Keratinocyte (primary cell): ENCODE measurements around the gene HDLBP. TPM values are rescaled to one million over a fixed set of nuclear protein-coding genes. Genes with fewer than 3 reads are reported as not detected.

Source experiments
- DNase-seq: peaks from one replicate; pipeline ENCODE4 v3.0.0-alpha.2; 2011; ENCODE audit warnings: low read depth, missing footprints, low spot score
- FAIRE-seq: peaks from 2 replicates; lab custom pipeline; 2011; peaks lifted over from hg19 to GRCh38; lab: Jason Lieb, UNC
- H2AFZ ChIP-seq: 2 replicates; pipeline ENCODE4 v1.6.0; 2012; ENCODE audit warnings: low read length, control low read depth, inconsistent platforms; ENCODE audit not compliant: control insufficient read depth
- H3K27ac ChIP-seq: 2 replicates; pipeline ENCODE4 v1.5.1; 2011; ENCODE audit warnings: low read length; ENCODE audit not compliant: control insufficient read depth, insufficient read depth
- H3K27me3 ChIP-seq: 3 replicates; pipeline ENCODE4 v1.6.0; 2011; ENCODE audit warnings: low read length; ENCODE audit not compliant: control insufficient read depth, insufficient read depth; ENCODE audit errors: extremely low read depth
- H3K36me3 ChIP-seq, 2 experiments: 2 replicates in 1 of 2; 3 replicates in 1 of 2; pipeline ENCODE4 v1.5.1; 2011; ENCODE audit warnings: low read length in 2 of 2, mild to moderate bottlenecking in 1 of 2; ENCODE audit not compliant: control insufficient read depth in 2 of 2, insufficient read depth in 2 of 2; ENCODE audit errors: extremely low read depth in 1 of 2
- H3K4me1 ChIP-seq: 3 replicates; pipeline ENCODE4 v1.5.1; 2011; ENCODE audit warnings: low read length; ENCODE audit not compliant: control insufficient read depth, insufficient read depth; ENCODE audit errors: extremely low read depth
- H3K4me2 ChIP-seq: 3 replicates; pipeline ENCODE4 v1.6.0; 2011; ENCODE audit warnings: low read depth, low read length; ENCODE audit not compliant: control insufficient read depth, insufficient read depth; ENCODE audit errors: extremely low read depth
- H3K4me3 ChIP-seq, 3 experiments: fragments of 200-600 bp in 1 of 3; sonication (generic) in 1 of 3; 2 replicates in 2 of 3; 3 replicates in 1 of 3; pipeline ENCODE4 v1.5.1; 2011 to 2016; ENCODE audit warnings: low read length in 3 of 3, mild to moderate bottlenecking in 3 of 3, control low read depth in 2 of 3, inconsistent platforms in 1 of 3, low read depth in 1 of 3, mixed read lengths in 1 of 3, mixed run types in 1 of 3, moderate library complexity in 1 of 3; ENCODE audit not compliant: control insufficient read depth in 2 of 3, insufficient read depth in 2 of 3; ENCODE audit errors: extremely low read depth in 1 of 3
- H3K79me2 ChIP-seq: 2 replicates; pipeline ENCODE4 v1.6.0; 2012; ENCODE audit warnings: low read length; ENCODE audit not compliant: control insufficient read depth, insufficient read depth
- H3K9ac ChIP-seq: 3 replicates; pipeline ENCODE4 v1.6.0; 2011; ENCODE audit warnings: low read length; ENCODE audit not compliant: control insufficient read depth, insufficient read depth; ENCODE audit errors: extremely low read depth
- H3K9me1 ChIP-seq: 3 replicates; pipeline ENCODE4 v1.6.0; 2011; ENCODE audit warnings: low read length; ENCODE audit not compliant: control insufficient read depth, insufficient read depth; ENCODE audit errors: extremely low read depth
- H3K9me3 ChIP-seq: 2 replicates; pipeline ENCODE4 v1.5.1; 2012; ENCODE audit warnings: low read depth, low read length; ENCODE audit not compliant: control insufficient read depth
- H4K20me1 ChIP-seq: 3 replicates; pipeline ENCODE4 v1.6.0; 2011; ENCODE audit warnings: low read length; ENCODE audit not compliant: control insufficient read depth, insufficient read depth; ENCODE audit errors: extremely low read depth
- EZH2 ChIP-seq: IDR thresholded peaks from one replicate; pipeline ENCODE4 v1.6.1; 2012; ENCODE audit warnings: inconsistent platforms, mild to moderate bottlenecking, low read length, moderate library complexity
- dilution Hi-C: fragments of 300-500 bp; cut with MboI; formaldehyde crosslinking; loops from one replicate; pipeline ENCODE4 v1.7.0; 2020; ENCODE audit warnings: low sequenced_read_pairs; ENCODE audit not compliant: extremely low pct_ligation_motif_present
- polyA plus RNA-seq, 5 experiments: library from polyadenylated mRNA; depleted of rRNA in 3 of 5; stranded (reverse) in 3 of 5; stranded (forward) in 1 of 5; unstranded in 1 of 5; fragments of >200 nt; gene quantifications; 1 replicate in 1 of 5; 2 replicates in 3 of 5; 3 replicates in 1 of 5; pipeline versions ENCODE4 v1.2.1 to v1.2.3, GENCODE V29; 2011 to 2012; ENCODE audit warnings: missing spikeins in 2 of 5, low read depth in 1 of 5, low replicate concordance in 1 of 5
- TF ChIP-seq, protein P1 (sequence below), 3 experiments: IDR thresholded peaks in 1 of 3; conservative IDR thresholded peaks in 1 of 3; optimal IDR thresholded peaks in 1 of 3; 2 replicates in 2 of 3; 3 replicates in 1 of 3; pipeline versions ENCODE3 to v1.5.1; 2011; ENCODE audit warnings: low read length in 3 of 3, mild to moderate bottlenecking in 3 of 3, moderate library complexity in 2 of 3, control low read depth in 1 of 3, inconsistent platforms in 1 of 3; ENCODE audit not compliant: insufficient read depth in 2 of 3; ENCODE audit errors: extremely low read depth in 1 of 3

Gene HDLBP
- polyA plus RNA-seq, 1 donor (not counting 4 experiments of a cell fraction or from before 2014, with no cell fraction given): 289 TPM

DNA sequence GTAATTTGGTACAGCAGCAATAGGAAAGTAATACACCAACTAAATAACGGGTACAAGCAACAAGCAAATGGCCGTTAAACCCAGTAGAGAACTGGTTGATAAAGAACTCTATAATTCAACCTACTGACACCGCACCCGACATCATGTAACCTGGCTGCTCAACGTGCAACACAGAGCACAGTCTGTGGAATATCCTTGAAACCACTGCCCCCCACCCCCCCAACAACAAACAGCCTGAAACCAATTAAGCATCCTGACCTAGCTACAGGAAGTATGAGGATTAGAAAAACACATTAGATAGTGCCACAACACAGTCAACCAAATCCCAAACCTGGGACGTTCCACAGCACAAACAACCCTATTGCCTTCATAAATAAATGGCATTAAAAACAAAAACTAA is 23.5 kb downstream of the HDLBP start:
- DNase-seq: no peak
- H3K4me3 ChIP-seq: no peak overlapping the region

DNA sequence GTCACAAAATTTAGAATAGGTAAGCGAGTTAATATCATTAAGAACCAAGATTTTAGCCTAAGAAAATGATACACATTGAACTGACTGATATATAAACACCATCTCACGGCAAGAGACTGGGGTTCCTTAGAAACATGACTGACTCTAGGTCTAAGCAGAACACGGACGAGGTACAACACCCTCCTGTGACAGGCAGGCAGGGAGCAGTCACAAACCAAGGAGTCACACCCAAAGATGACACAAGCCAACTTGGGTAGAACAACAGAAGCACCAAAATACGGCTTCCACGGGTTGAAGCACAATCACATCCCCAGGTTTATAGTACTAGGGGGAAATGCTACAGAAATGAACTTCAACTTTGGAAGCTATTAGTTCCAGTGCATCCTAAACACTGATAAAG is 24.3 kb downstream of the HDLBP start:
- Histone ChIP-seq H2AFZ (no peak overlapping the region), H3K4me2 (no peak overlapping the region), H4K20me1 (peaks cover 13% of the 10 kb centered on the region), H3K4me1 (peaks cover 31% of the 10 kb centered on the region), H3K27me3 (no peaks in the 10 kb centered on the region), H3K4me3 (no peak overlapping the region), H3K79me2 (peaks cover 92% of the 10 kb centered on the region), H3K9me1 (peaks cover 4% of the 10 kb centered on the region), H3K9me3 (no peaks in the 10 kb centered on the region), H3K27ac (no peak overlapping the region), H3K9ac (no peak overlapping the region), H3K36me3 (peaks cover 1 to 11% of the 10 kb centered on the region in 2 experiments)
- FAIRE-seq (no peak), DNase-seq (no peak)
- TF ChIP-seq EZH2: no peak
- TF ChIP-seq, protein P1, sequence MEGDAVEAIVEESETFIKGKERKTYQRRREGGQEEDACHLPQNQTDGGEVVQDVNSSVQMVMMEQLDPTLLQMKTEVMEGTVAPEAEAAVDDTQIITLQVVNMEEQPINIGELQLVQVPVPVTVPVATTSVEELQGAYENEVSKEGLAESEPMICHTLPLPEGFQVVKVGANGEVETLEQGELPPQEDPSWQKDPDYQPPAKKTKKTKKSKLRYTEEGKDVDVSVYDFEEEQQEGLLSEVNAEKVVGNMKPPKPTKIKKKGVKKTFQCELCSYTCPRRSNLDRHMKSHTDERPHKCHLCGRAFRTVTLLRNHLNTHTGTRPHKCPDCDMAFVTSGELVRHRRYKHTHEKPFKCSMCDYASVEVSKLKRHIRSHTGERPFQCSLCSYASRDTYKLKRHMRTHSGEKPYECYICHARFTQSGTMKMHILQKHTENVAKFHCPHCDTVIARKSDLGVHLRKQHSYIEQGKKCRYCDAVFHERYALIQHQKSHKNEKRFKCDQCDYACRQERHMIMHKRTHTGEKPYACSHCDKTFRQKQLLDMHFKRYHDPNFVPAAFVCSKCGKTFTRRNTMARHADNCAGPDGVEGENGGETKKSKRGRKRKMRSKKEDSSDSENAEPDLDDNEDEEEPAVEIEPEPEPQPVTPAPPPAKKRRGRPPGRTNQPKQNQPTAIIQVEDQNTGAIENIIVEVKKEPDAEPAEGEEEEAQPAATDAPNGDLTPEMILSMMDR (optimal IDR thresholded peaks at IDR 0.05 in 1 of 3, IDR thresholded peaks at IDR 0.05 in 1 of 3, conservative IDR thresholded peaks at IDR 0.05 in 1 of 3; ENCODE audit: extremely low read depth in 1 of 3, insufficient read depth in 2 of 3, low read length in 3 of 3): no peak
- dilution Hi-C loops: no loop called here

More for the DNA sequence above, 23.5 kb downstream of the HDLBP start:
- no peaks in the 10 kb centered on the region for H3K9me3 ChIP-seq
- H4K20me1 ChIP-seq: peaks cover 17% of the 10 kb centered on the region
- peaks cover 4% of the 10 kb centered on the region for H3K9me1 ChIP-seq
- H3K4me2 ChIP-seq: no peak overlapping the region
- no peaks in the 10 kb centered on the region for H3K27me3 ChIP-seq
- peaks cover 2 to 14% of the 10 kb centered on the region in 2 experiments for H3K36me3 ChIP-seq
- TF ChIP-seq, protein P1 (optimal IDR thresholded peaks at IDR 0.05 in 1 of 3, IDR thresholded peaks at IDR 0.05 in 1 of 3, conservative IDR thresholded peaks at IDR 0.05 in 1 of 3; ENCODE audit: extremely low read depth in 1 of 3, insufficient read depth in 2 of 3, low read length in 3 of 3): no peak
- TF ChIP-seq EZH2: no peak
- dilution Hi-C loops: no loop called here
- H3K4me1 ChIP-seq: peaks cover 31% of the 10 kb centered on the region
- H3K79me2 ChIP-seq: peaks cover 93% of the 10 kb centered on the region
- H2AFZ ChIP-seq: no peak overlapping the region
- H3K9ac ChIP-seq: no peak overlapping the region
- no peak overlapping the region for H3K27ac ChIP-seq
- FAIRE-seq: no peak
